Measurements from ENCODE around the gene FBXO45. TPM values are rescaled to one million over a fixed set of nuclear protein-coding genes. Genes with fewer than 3 reads are reported as not detected.
"Not testable (repeated sequence)": the region's sequence is repeated elsewhere in the genome, so short reads cannot be mapped to it uniquely, and the experiment has no call there.

FBXO45 gene
- total RNA-seq, 1 experiment from 2014 or later = 20.4 TPM

GRCh38 chr3:196544491-196544992, 23.9 kb upstream of the FBXO45 start:
- 0 out of 2 replicates have a peak, but pooled peaks cover 2% of the 10 kb centered on the region for H3K9me3 ChIP-seq (replicated peaks)
- no peaks in the 10 kb centered on the region for H3K27me3 ChIP-seq (replicated peaks)
- no peaks in the 10 kb centered on the region for H3K4me1 ChIP-seq (replicated peaks)
- no peak overlapping the region for H3K4me3 ChIP-seq
- H3K27ac ChIP-seq = no peak overlapping the region
- H3K36me3 ChIP-seq = no peaks in the 10 kb centered on the region
- DNase-seq (ENCODE audit: low read depth in 1 of 2, low spot score in 2 of 2) = no peak

- no peaks in the 10 kb centered on the region for H3K27me3 ChIP-seq (replicated peaks)
- H3K27ac ChIP-seq = no peak overlapping the region
- H3K36me3 ChIP-seq = no peaks in the 10 kb centered on the region
Observed at GRCh38 chr3:196546537-196546936, 21.9 kb upstream of the FBXO45 start.

GRCh38 chr3:196547067-196547466, 21.4 kb upstream of the FBXO45 start:
- H3K27me3 ChIP-seq (replicated peaks) = no peaks in the 10 kb centered on the region
- no peak for DNase-seq (ENCODE audit: low read depth in 1 of 2, low spot score in 2 of 2)
- H3K36me3 ChIP-seq = no peaks in the 10 kb centered on the region
- no peak overlapping the region for H3K4me3 ChIP-seq
- H3K4me1 ChIP-seq (replicated peaks) = no peaks in the 10 kb centered on the region
- no peak overlapping the region for H3K27ac ChIP-seq
- 0 out of 2 replicates have a peak, but pooled peaks cover 3% of the 10 kb centered on the region for H3K9me3 ChIP-seq (replicated peaks)

More at GRCh38 chr3:196546537-196546936, 21.9 kb upstream of the FBXO45 start:
- no peak for DNase-seq (ENCODE audit: low read depth in 1 of 2, low spot score in 2 of 2)
- H3K4me3 ChIP-seq = no peak overlapping the region
- 0 out of 2 replicates have a peak, but pooled peaks cover 3% of the 10 kb centered on the region for H3K9me3 ChIP-seq (replicated peaks)
- H3K4me1 ChIP-seq (replicated peaks) = no peaks in the 10 kb centered on the region

- not testable (repeated sequence) for H3K4me1 ChIP-seq (replicated peaks); H3K27ac ChIP-seq; H3K9me3 ChIP-seq (replicated peaks); DNase-seq (ENCODE audit: low read depth in 1 of 2, low spot score in 2 of 2); H3K27me3 ChIP-seq (replicated peaks); H3K4me3 ChIP-seq; H3K36me3 ChIP-seq
Observed at GRCh38 chr3:196549312-196549711, 19.1 kb upstream of the FBXO45 start.

GRCh38 chr3:196550172-196550571, 18.3 kb upstream of the FBXO45 start:
- H3K4me3 ChIP-seq; DNase-seq (ENCODE audit: low read depth in 1 of 2, low spot score in 2 of 2): not testable (repeated sequence)

GRCh38 chr3:196552253-196552652, 16.2 kb upstream of the FBXO45 start:
- no peak overlapping the region for H3K4me3 ChIP-seq
- no peak for DNase-seq (ENCODE audit: low read depth in 1 of 2, low spot score in 2 of 2)
- no peaks in the 10 kb centered on the region; the same call in 1 of the 2 replicates for H3K36me3 ChIP-seq

More at GRCh38 chr3:196550172-196550571, 18.3 kb upstream of the FBXO45 start:
- H3K27me3 ChIP-seq (replicated peaks); H3K27ac ChIP-seq; H3K9me3 ChIP-seq (replicated peaks); H3K36me3 ChIP-seq; H3K4me1 ChIP-seq (replicated peaks): not testable (repeated sequence)

GRCh38 chr3:196553551-196553950, 14.9 kb upstream of the FBXO45 start:
- Histone ChIP-seq H3K9me3 (replicated peaks) (0 out of 2 replicates have a peak, but pooled peaks cover 3% of the 10 kb centered on the region), H3K36me3 (no peaks in the 10 kb centered on the region; the same call in none of the 2 replicates), H3K4me1 (replicated peaks) (no peaks in the 10 kb centered on the region), H3K27me3 (replicated peaks) (no peaks in the 10 kb centered on the region), H3K27ac (no peak overlapping the region), H3K4me3 (no peak overlapping the region)
- no peak for DNase-seq (ENCODE audit: low read depth in 1 of 2, low spot score in 2 of 2)

More at GRCh38 chr3:196552253-196552652, 16.2 kb upstream of the FBXO45 start:
- H3K27ac ChIP-seq = no peak overlapping the region
- no peaks in the 10 kb centered on the region for H3K4me1 ChIP-seq (replicated peaks)
- no peaks in the 10 kb centered on the region for H3K27me3 ChIP-seq (replicated peaks)
- 0 out of 2 replicates have a peak, but pooled peaks cover 3% of the 10 kb centered on the region for H3K9me3 ChIP-seq (replicated peaks)

GRCh38 chr3:196554205-196554604, 14.3 kb upstream of the FBXO45 start:
- peaks cover 3% of the 10 kb centered on the region for H3K36me3 ChIP-seq
- DNase-seq (ENCODE audit: low read depth in 1 of 2, low spot score in 2 of 2) = no peak
- no peak overlapping the region for H3K4me3 ChIP-seq
- H3K9me3 ChIP-seq (replicated peaks) = 0 out of 2 replicates have a peak, but pooled peaks cover 3% of the 10 kb centered on the region
- H3K27me3 ChIP-seq (replicated peaks) = no peaks in the 10 kb centered on the region
- no peaks in the 10 kb centered on the region for H3K4me1 ChIP-seq (replicated peaks)
- no peak overlapping the region for H3K27ac ChIP-seq

- Histone ChIP-seq H3K27me3 (replicated peaks) (no peaks in the 10 kb centered on the region), H3K4me1 (replicated peaks) (no peaks in the 10 kb centered on the region), H3K27ac (no peak overlapping the region), H3K4me3 (no peak overlapping the region), H3K36me3 (peaks cover 5% of the 10 kb centered on the region), H3K9me3 (replicated peaks) (no peaks in the 10 kb centered on the region)
- DNase-seq (ENCODE audit: low read depth in 1 of 2, low spot score in 2 of 2) = no peak
Observed at GRCh38 chr3:196555295-196555694, 13.2 kb upstream of the FBXO45 start.

- Histone ChIP-seq H3K4me1 (replicated peaks) (no peaks in the 10 kb centered on the region), H3K27ac (no peak overlapping the region), H3K36me3 (peaks cover 14% of the 10 kb centered on the region), H3K27me3 (replicated peaks) (no peaks in the 10 kb centered on the region), H3K4me3 (no peak overlapping the region), H3K9me3 (replicated peaks) (no peaks in the 10 kb centered on the region)
- no peak for DNase-seq (ENCODE audit: low read depth in 1 of 2, low spot score in 2 of 2)
Observed at GRCh38 chr3:196557236-196557635, 11.2 kb upstream of the FBXO45 start.

GRCh38 chr3:196558476-196558875, 10.0 kb upstream of the FBXO45 start:
- Histone ChIP-seq H3K36me3 (peaks cover 14% of the 10 kb centered on the region), H3K27me3 (replicated peaks) (no peaks in the 10 kb centered on the region), H3K9me3 (replicated peaks) (no peaks in the 10 kb centered on the region), H3K4me3 (no peak overlapping the region), H3K27ac (no peak overlapping the region), H3K4me1 (replicated peaks) (peaks cover 4% of the 10 kb centered on the region)
- no peak for DNase-seq (ENCODE audit: low read depth in 1 of 2, low spot score in 2 of 2)

GRCh38 chr3:196559826-196560225, 8.6 kb upstream of the FBXO45 start:
- Histone ChIP-seq H3K27me3 (replicated peaks) (no peaks in the 10 kb centered on the region), H3K4me1 (replicated peaks) (peaks cover 11% of the 10 kb centered on the region), H3K9me3 (replicated peaks) (no peaks in the 10 kb centered on the region), H3K4me3 (no peak overlapping the region), H3K36me3 (peaks cover 14% of the 10 kb centered on the region), H3K27ac (no peak overlapping the region)
- no peak for DNase-seq (ENCODE audit: low read depth in 1 of 2, low spot score in 2 of 2)

GRCh38 chr3:196563721-196564225, 4.7 kb upstream of the FBXO45 start:
- peak in 1 of 2 experiments; percentile 2 for DNase-seq (ENCODE audit: low read depth in 1 of 2, low spot score in 2 of 2)
- Histone ChIP-seq H3K4me1 (replicated peaks) (peaks cover 17% of the 10 kb centered on the region), H3K9me3 (replicated peaks) (no peaks in the 10 kb centered on the region), H3K36me3 (peaks cover 25% of the 10 kb centered on the region), H3K4me3 (no peak overlapping the region), H3K27me3 (replicated peaks) (no peaks in the 10 kb centered on the region), H3K27ac (0 out of 2 replicates have a peak overlapping the region, but pooled peaks have one; percentile 29)

GRCh38 chr3:196569003-196569516, 600 bp downstream of the FBXO45 start:
- Histone ChIP-seq H3K4me1 (replicated peaks) (peaks cover 6% of the 10 kb centered on the region), H3K9me3 (replicated peaks) (no peaks in the 10 kb centered on the region), H3K36me3 (peaks cover 11% of the 10 kb centered on the region), H3K4me3 (peak overlapping the region; percentile 85), H3K27me3 (replicated peaks) (no peaks in the 10 kb centered on the region), H3K27ac (no peak overlapping the region)
- DNase-seq (ENCODE audit: low read depth in 1 of 2, low spot score in 2 of 2) = peak; percentile 22 to 42

All from SJSA1 (cell line).